HG03432 (cell line): ENCODE results near the gene FABP1.

ENCODE experiments used
- ATAC-seq: cut with Tn5 transposase; IDR thresholded peaks from one replicate; pipeline ENCODE4 v1.9.1; 2021; ENCODE audit warnings: mild to moderate bottlenecking, moderate library complexity; ENCODE audit not compliant: unreplicated experiment

The FABP1 gene

DNA sequence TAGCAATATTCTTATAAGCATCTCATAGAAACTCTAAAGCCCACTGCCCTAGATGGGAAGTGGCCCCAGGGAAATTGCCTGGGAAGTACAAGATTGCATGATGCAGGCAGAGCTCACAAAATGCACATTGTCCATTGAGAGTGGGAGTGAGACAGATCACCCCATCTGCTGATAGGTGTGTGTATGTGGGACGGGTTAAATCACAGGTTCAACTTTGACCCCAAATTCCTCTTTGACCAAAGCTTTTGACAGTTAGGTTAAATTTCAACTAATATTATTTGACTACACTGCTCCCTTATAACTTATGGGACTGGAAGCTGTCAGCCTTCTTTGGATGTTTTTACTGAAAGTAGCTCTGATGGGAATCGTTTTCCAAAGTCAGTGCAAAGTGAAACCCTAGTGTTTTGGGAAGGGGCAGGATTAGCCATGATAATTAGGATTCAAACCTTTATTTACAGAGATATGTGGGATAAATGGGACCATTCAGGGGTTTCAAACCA is 11.4 kb upstream of the FABP1 start:
- ATAC-seq = no peak

DNA sequence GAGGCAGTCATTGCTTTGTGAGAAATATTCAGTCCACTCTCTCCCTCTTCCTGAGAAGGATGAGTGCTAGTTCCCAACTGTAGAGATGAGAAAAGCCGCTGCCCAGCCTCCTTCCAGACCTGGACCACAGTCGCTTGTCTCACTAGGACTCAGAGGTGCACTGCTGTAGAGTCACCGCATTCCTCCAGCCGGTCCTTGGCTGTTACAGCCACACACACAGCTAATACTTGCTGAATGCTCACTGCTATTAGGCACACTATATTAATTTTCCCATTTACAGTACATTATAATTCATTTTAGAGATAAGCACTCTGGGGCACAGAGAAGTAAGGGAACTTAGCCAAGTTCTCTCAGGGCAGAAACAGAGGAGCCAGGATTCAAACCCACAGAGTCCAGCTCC is 10.0 kb upstream of the FABP1 start:
- ATAC-seq = no peak

DNA sequence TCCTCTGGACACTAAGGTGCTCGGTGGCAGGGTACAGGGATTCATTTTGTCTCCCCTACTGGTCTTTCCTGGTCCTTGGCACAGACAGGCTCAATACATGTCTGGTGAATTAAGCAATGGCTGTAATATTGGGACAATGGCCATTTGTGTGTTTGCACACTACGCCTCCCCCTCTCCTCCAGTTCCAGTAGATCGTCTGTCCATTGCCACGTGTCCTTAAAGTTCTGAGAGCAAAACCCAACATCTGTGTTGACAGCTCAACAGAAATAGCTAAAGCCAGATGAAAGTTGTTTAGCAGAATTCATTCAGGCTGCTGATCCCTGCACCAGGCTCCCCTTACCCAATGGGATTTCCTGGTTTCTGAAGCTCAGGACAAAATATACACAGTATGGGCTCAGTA is 9.0 kb upstream of the FABP1 start:
- ATAC-seq = no peak

DNA sequence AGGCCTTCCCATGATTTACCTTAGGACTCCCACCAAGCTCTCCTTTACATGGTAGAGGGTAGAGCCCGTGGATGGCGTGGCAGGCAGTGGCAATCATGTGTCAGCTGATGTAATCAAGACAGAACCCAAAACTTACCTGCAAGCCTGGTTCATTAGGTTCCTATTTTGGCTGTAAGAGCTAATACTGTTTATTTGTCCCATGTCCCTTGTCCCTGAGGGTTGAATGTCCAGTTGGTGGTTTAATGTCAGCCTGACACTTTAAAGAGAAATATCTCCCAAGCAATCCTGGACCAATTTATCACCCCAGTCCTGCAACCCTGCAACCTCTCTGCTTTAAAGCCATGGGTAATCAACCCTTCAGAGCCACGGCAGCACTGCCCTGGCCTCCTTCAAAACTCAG is 6.0 kb upstream of the FABP1 start:
- no peak for ATAC-seq

DNA sequence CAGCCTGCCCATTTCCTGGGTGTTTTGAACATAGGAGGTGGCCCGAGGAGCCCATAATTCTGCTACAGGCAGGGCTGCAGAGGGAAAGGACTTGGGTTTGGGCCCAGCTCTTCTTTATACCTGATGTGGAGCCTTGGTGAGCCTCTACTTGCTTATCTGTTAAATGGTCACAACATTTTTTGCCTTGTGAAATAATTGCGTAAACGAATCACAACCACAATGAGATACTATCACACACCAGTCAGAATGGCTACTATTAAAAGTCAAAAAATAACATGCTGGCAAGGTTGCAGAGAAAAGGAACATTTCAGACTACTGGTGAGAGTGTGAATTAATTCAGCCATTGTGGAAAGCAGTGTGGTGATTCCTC is 4.1 kb upstream of the FABP1 start:
- no peak for ATAC-seq

DNA sequence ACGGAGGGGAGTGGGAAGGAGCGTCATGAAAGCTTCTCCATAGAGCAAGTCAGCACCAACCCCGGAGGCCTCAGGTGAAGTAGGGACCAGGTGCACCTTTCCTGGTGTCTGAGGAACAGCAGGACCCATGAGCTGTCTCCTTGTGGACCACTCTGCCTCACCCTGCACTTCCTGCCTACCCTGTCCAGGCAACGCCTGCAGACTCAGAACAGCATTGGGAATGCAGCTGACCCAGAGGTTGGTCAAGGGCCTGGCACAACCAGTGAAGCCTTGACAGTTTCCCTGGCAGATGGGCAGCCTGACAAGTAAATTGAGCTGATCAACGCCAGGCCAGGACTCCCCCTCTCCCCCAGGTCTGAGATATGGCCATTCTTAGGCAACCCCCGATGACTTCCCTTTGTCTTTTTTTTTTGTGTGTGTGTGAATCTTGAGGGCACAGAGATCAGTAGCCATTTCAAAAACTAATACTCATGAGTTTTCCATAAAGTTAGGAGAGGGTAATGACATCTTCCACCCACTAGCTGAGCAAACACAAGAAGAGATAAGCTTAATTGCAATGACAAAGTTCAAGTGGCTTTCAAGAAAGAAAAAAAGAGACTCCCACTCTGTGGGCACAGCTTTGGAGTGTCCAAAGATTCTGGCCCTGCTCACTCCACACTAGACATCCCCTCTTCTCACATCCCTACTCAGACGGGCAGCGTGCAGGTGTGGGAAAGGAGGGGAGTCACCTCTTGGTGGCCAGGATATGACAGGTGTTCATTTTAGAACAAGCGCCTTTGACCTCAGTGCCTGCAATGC is 3.5 kb upstream of the FABP1 start:
- no peak for ATAC-seq

DNA sequence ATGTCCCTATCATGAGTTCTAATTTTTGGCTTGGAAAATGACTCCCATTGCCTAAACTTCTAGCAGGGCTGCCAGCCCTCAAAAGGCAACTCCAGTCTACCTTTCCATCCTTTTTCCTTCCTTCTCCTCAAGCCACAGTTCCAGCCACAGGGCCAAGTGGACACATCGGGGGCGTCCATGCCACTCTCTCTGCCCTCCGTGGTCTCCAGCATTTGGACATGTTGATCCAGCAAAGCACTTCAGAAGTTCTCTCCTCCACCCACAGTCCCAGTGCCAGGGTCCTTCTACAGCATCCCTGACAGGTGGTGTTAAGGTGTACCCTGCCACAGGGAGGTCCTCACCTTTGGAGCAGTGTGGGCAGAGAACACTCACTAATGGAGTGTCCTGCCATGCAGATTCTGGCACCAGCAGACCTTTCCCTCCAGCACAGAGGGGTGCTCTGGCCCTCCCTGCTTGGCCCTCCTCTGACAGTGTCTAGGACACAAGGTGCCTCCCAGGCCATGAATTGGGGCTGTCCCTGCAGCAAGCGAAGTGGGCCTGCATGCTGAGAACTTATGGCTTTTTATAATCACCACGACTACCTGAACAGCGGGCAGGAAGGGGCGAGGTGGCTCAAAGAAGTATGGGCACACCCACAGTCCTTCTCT is 1.6 kb upstream of the FABP1 start:
- no peak for ATAC-seq

DNA sequence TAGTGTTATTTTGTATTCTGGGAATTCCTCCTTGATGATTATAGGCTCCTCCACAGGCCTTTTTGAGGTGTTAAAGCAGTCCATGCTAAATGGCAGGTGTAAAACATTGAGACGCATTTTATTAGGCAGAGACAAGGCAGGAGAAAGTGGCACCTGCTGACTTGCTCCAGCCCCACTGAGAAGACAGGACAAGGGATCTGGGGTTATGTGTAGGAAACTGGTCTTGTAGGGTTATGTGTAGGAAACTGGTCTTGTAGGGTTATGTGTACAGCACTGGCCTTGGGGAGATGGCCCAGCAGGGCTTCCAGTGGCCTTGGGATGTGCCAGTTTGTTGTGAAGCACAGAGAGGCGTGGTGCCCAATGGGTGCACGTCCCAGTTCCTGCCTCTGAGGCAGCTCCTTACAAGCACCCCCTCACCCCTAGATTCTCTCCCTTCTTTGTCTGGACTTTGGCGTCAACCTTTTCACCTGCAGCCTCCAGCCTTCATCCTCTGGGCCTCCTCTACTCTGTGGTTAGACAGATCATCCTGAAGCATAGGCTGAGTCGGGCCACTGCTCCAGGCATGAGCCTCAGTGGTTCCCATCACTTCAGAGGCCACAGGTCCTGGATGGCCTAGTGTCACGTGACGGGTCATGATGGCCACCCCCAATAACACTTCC is 921 bp upstream of the FABP1 start:
- ATAC-seq = no peak

DNA sequence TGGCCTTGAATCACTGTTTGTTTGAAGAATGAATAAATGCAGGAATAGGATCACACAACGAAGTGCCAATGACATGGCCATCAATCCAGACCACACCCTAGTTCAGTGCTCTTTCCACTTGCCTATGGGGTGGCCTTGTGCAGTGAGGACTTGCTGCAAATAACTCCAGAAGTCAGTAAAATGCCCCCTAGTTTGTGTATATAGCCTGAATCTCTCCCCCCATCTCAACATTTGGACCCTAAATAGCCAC is 299 bp downstream of the FABP1 start:
- no peak for ATAC-seq

DNA sequence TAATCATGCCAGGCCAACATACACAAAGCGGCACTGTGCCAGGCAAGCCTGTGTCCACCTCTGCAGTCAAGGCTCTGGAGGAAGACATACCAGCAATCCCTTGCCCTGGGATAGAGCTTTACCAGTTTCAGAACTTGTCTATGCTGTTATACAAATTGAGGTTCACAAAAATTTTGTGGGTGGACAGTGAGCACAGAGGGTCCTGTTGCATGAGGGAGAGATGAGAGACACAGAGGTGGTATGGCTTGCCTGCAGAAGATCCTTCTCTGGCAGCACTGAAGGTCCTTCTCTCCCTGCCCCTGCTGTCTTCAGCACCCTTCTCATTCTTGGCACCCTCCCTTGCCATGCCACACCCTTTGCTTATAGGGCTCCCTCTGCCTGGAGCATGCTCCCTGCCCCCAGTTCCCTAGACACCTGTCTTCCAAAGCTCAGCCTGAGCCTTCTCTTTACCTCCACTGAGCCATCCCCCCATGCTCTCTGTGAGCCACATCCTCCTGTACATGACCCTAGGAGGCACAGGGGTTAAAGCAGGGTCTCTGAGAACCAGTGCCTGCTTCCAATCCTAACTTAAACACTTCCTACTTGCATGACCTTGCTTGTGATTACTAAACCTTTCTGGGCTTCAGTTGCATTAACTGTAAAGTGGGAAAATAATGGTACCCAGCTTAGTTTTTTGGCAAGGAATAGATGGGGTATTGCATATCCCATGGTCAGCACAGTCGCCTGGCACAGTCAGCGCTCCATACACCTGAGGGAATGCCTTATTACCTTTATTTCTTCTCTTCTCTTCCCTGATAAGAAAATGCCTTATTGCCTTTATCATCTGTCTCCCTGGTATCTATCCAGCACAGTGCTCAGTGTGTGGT is 857 bp downstream of the FABP1 start:
- no peak for ATAC-seq

DNA sequence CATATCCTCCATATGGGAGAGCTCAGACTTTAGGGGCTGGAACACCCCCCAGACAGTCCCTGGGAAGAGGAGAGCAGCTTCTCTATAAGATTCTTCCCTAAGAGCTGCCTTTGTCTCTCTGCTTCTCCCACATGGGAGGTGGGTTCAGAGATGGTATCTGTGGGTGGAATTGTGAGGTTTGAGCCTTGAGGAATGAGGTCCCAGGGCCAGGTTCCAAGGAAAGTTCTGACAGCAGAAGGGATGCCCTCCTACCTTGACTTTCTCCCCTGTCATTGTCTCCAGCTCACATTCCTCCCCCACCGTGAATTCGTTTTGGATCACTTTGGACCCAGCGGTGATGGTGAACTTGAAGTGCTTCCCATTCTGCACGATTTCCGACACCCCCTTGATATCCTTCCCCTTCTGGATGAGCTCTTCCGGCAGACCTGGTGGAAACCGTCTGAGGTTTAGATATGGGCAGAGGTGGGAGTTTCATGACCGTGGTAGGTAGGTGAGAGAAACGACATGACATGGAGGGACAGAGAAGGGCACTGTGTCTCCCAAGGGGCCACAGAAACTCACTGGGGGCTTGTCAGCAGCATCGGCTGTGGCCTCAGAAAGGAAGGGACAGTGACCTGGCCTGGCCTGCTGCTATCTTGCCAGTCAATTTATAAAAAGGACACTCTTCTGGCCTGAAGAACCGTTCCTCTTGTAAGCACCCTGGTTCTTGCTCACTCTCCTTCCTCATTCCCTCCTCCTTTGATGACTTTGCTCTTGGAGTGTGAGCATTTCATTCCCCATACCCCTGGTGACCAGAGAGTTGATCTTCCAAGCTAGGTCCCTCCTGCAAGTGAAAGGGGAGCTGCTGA is 1.7 kb downstream of the FABP1 start:
- no peak for ATAC-seq

DNA sequence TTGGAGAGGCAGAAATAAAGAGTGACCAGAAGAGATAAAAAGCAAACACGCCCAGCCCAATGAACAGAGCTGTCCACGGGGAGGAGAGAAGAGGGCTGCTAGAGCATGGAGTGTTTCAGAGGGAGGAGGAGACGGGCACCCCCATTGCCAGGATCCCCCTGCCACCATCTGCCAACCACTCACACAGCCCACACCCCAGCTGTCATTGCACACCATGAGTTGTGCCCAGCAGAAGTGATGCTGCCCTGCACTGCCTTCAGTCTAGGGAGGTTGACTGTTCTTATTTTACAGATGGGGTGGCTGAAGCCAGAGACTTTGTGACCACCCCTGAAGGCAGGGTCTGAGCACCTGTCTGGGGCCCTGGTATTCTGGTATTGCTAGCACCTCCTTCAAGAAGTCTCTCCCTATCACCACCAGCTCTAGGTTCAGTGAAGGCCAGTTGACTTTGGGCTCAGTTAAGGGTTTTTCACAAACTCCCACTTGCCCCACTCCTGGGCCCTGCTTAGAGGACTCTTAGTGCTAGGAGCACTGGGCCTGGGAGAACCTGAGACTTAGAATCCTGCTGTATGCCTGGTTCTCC is 2.4 kb downstream of the FABP1 start:
- ATAC-seq = no peak

DNA sequence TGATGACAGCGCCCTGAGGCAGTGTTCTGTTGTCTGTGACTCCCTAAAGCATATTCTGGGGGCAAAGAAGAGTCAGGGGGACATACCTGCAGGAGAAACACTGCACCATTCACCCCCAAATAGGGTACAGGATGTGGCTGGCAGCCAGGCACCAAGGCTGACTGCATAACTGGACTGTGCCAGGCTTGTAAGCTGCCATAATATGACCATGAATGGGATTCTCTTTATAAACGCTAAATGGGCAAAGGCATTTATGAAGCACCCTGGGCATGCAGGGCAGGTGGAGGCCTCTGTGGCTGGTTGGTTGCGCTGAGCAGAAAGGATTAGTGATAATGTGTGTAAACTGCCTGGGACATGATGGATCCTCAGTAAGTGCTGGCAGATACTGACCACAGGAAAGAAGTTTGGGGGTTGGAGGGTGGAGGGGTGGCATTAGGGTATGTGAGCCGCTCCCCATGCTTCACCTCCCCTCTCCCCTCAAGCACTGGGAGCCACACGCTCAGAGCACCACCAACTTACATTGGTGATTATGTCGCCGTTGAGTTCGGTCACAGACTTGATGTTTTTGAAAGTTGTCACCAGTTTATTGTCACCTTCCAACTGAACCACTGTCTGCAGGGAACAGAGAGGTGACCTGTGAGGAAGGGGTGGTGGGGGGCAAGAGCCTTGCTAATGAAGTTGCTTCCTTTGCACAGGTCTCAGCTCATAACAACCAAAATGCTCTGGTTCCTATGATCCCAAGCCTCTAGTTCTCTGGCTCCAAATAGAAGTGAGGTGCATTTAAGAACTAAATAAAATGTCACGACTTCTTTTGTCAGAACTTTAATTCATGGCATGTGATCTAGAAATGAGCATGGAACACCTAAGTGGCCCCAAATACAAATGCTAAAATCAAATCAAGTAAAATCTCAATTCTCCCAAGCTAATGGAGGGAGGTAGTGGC is 3.6 kb downstream of the FABP1 start:
- no peak for ATAC-seq

DNA sequence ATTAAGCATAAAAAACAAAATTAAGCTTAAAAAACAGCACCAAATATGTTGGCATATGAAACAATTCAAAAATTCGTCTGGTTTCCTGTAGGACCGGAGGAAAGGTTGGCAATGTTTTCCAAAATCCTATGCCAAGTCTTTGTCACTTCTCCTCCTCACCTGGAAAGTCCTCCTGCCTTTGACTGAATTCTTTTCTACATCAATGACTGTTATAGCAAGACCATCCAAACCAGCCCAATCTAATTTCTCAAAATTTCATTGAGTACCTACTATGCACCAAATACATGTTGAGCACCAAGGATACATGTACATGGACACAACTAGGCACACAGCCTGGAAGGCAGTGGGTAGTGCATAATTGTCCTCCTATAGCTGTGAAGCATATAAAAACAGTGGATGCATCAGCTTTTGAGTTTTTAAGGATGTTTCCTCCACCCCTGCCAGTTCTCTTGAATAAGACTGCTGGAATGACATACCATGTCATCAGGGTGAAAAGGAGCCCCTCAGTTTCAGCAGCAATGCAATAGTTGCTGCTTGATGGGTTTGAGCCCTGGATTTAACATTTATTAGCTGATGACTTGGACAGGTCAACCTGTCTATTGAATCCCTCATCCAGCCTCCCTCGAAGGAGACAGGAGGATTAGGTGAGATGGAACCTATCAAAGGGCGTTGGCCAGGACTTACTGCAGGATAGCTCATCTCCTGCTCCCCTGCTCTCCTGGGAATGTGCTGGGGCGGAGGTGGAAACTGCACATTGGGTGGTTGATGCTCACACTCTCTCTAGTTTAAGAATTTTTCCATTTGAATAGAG is 4.5 kb downstream of the FABP1 start:
- no peak for ATAC-seq

DNA sequence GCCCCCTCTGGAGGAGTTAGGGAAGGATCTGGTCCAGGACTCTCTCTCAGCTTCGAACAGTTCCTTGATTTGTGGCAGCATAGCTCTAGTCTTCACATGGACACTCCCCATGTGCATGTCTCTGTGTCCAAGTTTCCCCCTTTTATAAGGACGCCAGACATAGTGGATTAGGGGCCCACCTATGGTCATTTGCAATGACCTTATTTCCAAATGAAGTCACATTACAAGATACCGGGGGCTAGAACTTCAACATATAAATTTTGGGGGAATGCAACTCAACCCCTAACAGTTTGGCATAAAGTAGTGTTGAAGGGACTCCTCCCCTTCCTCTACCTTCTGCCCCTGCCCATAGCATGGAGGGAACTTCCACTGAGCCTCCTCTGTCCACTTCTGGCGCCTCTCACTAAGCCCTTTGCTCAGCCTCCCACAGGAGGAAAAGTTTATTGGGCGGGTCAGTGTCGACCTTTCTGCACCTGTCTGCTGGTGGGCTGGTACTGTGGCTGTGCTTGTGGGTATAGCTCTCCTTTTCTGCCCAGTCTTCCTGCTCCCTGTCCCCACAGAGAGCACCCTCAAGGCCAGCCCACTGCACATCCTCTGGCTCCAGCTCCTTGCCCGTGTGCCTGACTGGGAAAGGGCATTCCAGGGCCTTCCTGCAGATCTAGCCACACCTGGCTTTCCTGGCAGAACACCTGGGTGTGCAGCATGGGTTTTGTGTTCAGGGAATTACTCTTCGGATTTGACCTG is 5.5 kb downstream of the FABP1 start:
- ATAC-seq = no peak

DNA sequence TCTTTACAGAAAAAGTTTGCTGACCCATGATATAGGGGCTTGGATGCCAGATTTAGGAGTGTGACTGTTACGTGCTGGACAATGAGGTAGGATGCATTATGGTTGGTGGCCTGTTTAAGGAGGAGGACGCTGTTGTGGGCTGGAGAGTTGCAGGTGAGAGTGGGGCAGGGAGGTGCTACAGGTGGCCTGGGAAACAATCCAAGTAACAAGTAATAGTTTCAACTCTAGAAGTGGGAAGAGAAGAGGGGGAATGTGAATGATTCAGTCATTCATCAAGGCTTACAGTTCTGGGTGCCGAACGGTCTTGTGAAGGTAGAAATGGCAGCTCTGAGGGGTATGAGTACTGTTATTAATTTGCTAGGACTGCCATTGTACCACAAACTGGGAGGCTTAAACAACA is 6.2 kb downstream of the FABP1 start:
- no peak for ATAC-seq

DNA sequence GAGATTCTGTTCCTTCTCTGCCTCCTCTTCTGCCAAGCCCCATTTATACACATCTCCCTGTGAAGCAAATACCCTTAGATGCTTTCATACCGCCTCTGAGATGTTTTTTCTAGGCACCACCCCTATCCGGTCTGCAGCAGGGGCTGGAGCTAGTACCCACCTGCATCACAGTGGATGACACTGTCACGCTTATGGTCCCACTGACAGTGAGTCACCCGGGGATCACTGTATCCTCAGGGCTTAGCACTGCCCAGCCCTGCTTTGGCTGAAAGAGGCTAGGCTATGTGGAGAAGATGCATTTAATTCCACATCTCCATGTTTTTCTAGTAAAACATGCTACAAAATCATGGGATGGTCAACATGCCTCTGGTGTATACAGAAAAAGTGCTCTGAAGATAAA is 9.9 kb downstream of the FABP1 start:
- ATAC-seq = no peak
